Gastrocnemius medialis (tissue), 4 donors: Measurements from ENCODE around the gene ILK.

ENCODE experiments used
- POLR2A ChIP-seq, 2 donors: fragments of 450-650 bp; IDR thresholded peaks; one replicate each; pipeline ENCODE4 v1.6.1; 2017; ENCODE audit warnings: antibody characterized with exemption in 2 of 2, mild to moderate bottlenecking in 2 of 2, moderate library complexity in 2 of 2
- TF ChIP-seq, protein P1 (sequence below), 5 experiments: fragments of 450-650 bp in 3 of 5; fragments of 200-600 bp in 2 of 5; sonication (generic) in 2 of 5; IDR thresholded peaks in 4 of 5; conservative IDR thresholded peaks in 1 of 5; 1 replicate in 4 of 5; 2 replicates in 1 of 5; pipeline ENCODE4 v1.5.1; 2016 to 2019; ENCODE audit warnings: antibody characterized with exemption in 5 of 5, mild to moderate bottlenecking in 3 of 5, moderate library complexity in 3 of 5

- TF ChIP-seq, protein P1, sequence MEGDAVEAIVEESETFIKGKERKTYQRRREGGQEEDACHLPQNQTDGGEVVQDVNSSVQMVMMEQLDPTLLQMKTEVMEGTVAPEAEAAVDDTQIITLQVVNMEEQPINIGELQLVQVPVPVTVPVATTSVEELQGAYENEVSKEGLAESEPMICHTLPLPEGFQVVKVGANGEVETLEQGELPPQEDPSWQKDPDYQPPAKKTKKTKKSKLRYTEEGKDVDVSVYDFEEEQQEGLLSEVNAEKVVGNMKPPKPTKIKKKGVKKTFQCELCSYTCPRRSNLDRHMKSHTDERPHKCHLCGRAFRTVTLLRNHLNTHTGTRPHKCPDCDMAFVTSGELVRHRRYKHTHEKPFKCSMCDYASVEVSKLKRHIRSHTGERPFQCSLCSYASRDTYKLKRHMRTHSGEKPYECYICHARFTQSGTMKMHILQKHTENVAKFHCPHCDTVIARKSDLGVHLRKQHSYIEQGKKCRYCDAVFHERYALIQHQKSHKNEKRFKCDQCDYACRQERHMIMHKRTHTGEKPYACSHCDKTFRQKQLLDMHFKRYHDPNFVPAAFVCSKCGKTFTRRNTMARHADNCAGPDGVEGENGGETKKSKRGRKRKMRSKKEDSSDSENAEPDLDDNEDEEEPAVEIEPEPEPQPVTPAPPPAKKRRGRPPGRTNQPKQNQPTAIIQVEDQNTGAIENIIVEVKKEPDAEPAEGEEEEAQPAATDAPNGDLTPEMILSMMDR (IDR thresholded peaks at IDR 0.05 in 4 of 5, conservative IDR thresholded peaks at IDR 0.05 in 1 of 5) = no peak
- no peak for TF ChIP-seq POLR2A (IDR thresholded peaks at IDR 0.05)
Measured at GRCh38 chr11:6574816-6575715, 28.5 kb upstream of the ILK start.
